ENCODE measurements around the gene PCCA.

PCCA gene

DNA sequence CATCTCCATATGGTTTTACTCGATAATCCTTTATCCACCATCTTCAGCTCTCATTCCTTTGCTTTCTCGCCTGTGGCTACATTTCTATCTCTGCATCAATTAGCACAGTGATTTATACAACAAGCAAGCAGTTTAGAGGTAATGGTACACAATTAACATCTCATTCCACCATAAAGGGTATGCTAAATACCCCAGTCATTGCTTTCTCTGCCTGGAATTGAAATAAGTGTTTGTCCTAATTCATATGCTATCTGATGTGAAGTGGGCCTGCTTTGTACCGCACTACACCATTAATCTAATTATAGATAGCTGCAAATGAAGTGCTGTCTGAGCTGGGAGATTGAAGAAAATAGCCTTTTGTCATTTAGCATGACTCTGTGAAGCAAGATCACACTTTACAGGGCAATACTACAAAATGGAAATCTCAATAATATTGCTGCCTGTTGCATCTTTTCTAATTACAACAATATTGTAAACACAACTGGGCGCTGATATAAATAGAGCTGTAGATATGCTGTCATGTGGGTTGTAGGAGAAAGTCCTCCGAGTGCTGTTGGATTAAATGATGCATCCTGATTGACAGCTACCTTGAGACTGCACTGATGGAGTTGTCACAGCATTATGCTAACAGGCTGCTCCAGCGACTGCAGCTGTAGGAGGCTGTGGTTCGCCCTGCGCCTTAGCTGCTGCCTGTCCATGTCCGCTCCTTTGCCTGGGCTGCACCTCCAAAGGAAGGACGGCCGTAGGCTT, 421.5 kb downstream of the PCCA start:
- Histone ChIP-seq H3K9me3 (no peaks in the 10 kb centered on the region), H3K27ac (no peak overlapping the region), H3K27me3 (no peaks in the 10 kb centered on the region), H3K4me3 (no peak overlapping the region), H3K36me3 (peaks cover 0 to 2% (median 0%) of the 10 kb centered on the region in 3 donors), H3K4me1 (no peaks in the 10 kb centered on the region)
- TF ChIP-seq, protein P1, sequence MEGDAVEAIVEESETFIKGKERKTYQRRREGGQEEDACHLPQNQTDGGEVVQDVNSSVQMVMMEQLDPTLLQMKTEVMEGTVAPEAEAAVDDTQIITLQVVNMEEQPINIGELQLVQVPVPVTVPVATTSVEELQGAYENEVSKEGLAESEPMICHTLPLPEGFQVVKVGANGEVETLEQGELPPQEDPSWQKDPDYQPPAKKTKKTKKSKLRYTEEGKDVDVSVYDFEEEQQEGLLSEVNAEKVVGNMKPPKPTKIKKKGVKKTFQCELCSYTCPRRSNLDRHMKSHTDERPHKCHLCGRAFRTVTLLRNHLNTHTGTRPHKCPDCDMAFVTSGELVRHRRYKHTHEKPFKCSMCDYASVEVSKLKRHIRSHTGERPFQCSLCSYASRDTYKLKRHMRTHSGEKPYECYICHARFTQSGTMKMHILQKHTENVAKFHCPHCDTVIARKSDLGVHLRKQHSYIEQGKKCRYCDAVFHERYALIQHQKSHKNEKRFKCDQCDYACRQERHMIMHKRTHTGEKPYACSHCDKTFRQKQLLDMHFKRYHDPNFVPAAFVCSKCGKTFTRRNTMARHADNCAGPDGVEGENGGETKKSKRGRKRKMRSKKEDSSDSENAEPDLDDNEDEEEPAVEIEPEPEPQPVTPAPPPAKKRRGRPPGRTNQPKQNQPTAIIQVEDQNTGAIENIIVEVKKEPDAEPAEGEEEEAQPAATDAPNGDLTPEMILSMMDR (IDR thresholded peaks at IDR 0.05), result no peak
- no peak for DNase-seq
- intact Hi-C loops (cut with DNase I; ENCODE audit: low total_unique reads), result loop anchor here (5.0 to 10.0 kb wide), 2 partner anchors 596 to 843 kb away; no protein-coding TSS in a partner anchor

DNA sequence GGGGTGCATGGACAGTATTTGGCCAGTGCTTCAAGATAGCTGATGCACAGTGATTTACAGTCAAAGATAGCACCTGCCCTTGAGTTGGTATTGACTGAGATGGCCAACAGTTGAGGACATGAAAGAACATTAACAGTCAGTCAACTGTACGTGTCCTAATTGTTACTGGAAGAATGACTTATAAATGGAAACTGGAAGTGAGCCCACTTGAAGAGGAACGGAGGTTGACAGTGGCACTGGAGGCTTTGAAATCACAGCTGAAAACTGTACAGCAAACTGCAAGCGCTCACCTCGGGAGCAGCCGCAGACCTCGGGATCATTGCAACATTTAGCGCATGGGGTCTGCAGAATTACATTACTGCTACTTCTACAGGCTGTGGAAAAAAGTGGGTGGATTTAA, 422.6 kb downstream of the PCCA start:
- intact Hi-C loops (cut with DNase I; ENCODE audit: low total_unique reads), result loop anchor here (5.0 to 10.0 kb wide), 2 partner anchors 597 to 844 kb away; no protein-coding TSS in a partner anchor
- no peaks in the 10 kb centered on the region for H3K4me1 ChIP-seq
- H3K9me3 ChIP-seq, result no peaks in the 10 kb centered on the region
- TF ChIP-seq, protein P1 (IDR thresholded peaks at IDR 0.05), result no peak
- no peak overlapping the region for H3K27ac ChIP-seq
- H3K27me3 ChIP-seq, result no peaks in the 10 kb centered on the region
- H3K36me3 ChIP-seq, result peaks cover 0 to 11% (median 0%) of the 10 kb centered on the region in 3 donors
- DNase-seq, result no peak
- H3K4me3 ChIP-seq, result no peak overlapping the region

DNA sequence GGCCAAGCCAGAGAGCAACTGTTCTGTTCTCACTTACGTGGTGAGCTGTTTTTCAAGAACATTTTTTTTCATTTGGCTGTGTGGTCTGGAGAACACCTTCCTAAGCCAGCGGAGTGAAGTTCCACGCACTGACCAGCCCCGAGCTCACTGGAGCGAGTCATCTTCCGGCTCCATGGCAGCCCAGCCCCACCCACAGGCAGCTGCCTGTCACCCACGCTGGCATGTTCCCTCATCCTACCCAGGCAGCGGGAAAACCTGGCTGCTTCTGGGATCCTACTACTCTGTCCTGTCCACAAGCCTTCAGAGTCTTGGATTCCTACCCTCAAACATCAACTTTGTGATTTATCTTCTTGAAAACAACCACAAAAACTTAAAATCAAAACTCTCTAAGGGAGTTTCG, 423.5 kb downstream of the PCCA start:
- no peak overlapping the region for H3K4me3 ChIP-seq
- no peaks in the 10 kb centered on the region for H3K9me3 ChIP-seq
- intact Hi-C loops (cut with DNase I; ENCODE audit: low total_unique reads), result loop anchor here (5.0 to 10.0 kb wide), 2 partner anchors 598 to 845 kb away; no protein-coding TSS in a partner anchor
- no peaks in the 10 kb centered on the region for H3K4me1 ChIP-seq
- H3K27ac ChIP-seq, result no peak overlapping the region
- DNase-seq, result no peak
- TF ChIP-seq, protein P1 (IDR thresholded peaks at IDR 0.05), result no peak
- H3K27me3 ChIP-seq, result no peaks in the 10 kb centered on the region
- H3K36me3 ChIP-seq, result peaks cover 0 to 11% (median 0%) of the 10 kb centered on the region in 3 donors

DNA sequence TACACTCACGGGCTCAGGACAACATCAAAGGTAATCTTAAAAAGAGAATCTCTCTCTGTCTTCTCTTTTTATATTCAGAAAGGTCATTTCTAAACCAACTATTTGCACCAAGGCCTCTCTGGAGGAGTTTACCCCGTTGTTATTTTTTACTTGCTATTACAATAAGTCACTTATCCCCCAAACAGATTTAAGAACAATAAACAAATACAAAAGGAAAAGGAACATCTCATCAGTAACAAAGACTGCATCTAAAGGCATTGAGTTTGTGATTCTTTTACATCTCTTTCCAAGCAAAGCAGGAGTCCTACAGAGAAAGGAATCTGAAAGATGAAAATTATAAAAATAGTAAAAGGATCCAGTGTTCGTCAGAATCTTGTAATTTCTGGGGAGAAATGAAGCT, 424.3 kb downstream of the PCCA start:
- intact Hi-C loops (cut with DNase I; ENCODE audit: low total_unique reads), result loop anchor here (5.0 to 10.0 kb wide), 2 partner anchors 598 to 846 kb away; no protein-coding TSS in a partner anchor
- Histone ChIP-seq H3K27ac (no peak overlapping the region), H3K9me3 (no peaks in the 10 kb centered on the region), H3K36me3 (peaks cover 0 to 11% (median 0%) of the 10 kb centered on the region in 3 donors), H3K4me3 (no peak overlapping the region), H3K4me1 (no peaks in the 10 kb centered on the region), H3K27me3 (no peaks in the 10 kb centered on the region)
- no peak for DNase-seq
- TF ChIP-seq, protein P1 (IDR thresholded peaks at IDR 0.05), result no peak

DNA sequence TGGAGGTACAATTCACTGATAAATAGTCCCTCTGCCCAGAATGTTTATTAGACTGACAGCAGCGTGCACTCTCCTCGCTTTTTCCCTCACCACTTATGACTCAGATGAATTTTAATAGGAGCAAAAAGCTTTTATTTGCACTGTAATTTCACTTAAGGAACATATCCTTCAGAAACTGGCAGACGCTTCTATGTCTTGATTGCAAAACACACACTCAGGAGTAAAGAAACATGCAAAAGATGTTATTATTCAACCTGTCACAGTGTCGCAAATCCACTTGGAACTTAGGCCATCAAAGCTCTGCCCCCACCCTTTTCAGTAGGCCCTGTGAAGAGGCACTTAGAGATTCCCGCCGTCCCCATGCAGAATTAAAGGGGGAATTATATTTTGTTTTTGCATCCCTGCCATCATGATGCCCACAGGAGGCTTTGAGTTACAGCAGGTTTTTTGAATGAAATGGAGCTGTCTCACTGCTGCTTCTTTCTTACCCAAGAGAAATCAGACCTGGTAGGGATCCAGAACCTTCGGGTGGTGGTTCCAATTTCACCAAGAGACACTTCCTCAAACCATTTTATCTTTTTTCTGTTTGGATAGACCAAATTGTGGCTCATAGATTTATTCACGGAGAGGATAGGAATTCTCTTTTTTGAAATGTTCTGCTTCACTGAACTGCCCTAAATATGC, 425.2 kb downstream of the PCCA start:
- Histone ChIP-seq H3K36me3 (peaks cover 0 to 11% (median 0%) of the 10 kb centered on the region in 3 donors), H3K27ac (no peak overlapping the region), H3K27me3 (no peaks in the 10 kb centered on the region), H3K9me3 (no peaks in the 10 kb centered on the region), H3K4me1 (no peaks in the 10 kb centered on the region), H3K4me3 (no peak overlapping the region)
- DNase-seq, result no peak
- TF ChIP-seq, protein P1 (IDR thresholded peaks at IDR 0.05), result no peak
- intact Hi-C loops (cut with DNase I; ENCODE audit: low total_unique reads), result loop anchor here (5.0 to 10.0 kb wide), 2 partner anchors 599 to 847 kb away; no protein-coding TSS in a partner anchor
